Esophagus (tissue), 2 donors: ENCODE measurements around the gene XYLB. TPM values are rescaled to one million over a fixed set of nuclear protein-coding genes. Genes with fewer than 3 reads are reported as not detected.
"Not testable (repeated sequence)": the region's sequence is repeated elsewhere in the genome, so short reads cannot be mapped to it uniquely, and the experiment has no call there.

ENCODE experiments used
- H3K27ac ChIP-seq, 2 donors: one replicate each; pipeline ENCODE4 v1.5.1; 2013; ENCODE audit warnings: low read depth in 2 of 2, mild to moderate bottlenecking in 2 of 2, inconsistent platforms in 1 of 2, low read length in 1 of 2, moderate library complexity in 1 of 2
- H3K27me3 ChIP-seq, 2 donors: one replicate each; pipeline ENCODE4 v1.6.1; 2013; ENCODE audit warnings: low read length in 2 of 2, control low read depth in 1 of 2, mild to moderate bottlenecking in 1 of 2; ENCODE audit not compliant: insufficient read depth in 2 of 2, control insufficient read depth in 1 of 2
- H3K36me3 ChIP-seq, 2 donors: one replicate each; pipeline ENCODE4 v1.6.1; 2013; ENCODE audit warnings: low read length in 1 of 2; ENCODE audit not compliant: control insufficient read depth in 2 of 2, insufficient read depth in 2 of 2
- H3K4me1 ChIP-seq, 2 donors: one replicate each; pipeline ENCODE4 v1.6.1; 2013; ENCODE audit warnings: low read length in 1 of 2; ENCODE audit not compliant: control insufficient read depth in 2 of 2, insufficient read depth in 2 of 2
- H3K4me3 ChIP-seq, 2 donors: one replicate each; pipeline ENCODE4 v1.5.1; 2013; ENCODE audit warnings: low read length in 2 of 2, mild to moderate bottlenecking in 2 of 2, low read depth in 1 of 2, moderate library complexity in 1 of 2
- H3K9me3 ChIP-seq, 2 donors: one replicate each; pipeline ENCODE4 v1.6.1; 2013; ENCODE audit warnings: mild to moderate bottlenecking in 2 of 2, low read depth in 1 of 2, low read length in 1 of 2, moderate library complexity in 1 of 2; ENCODE audit not compliant: control insufficient read depth in 2 of 2, insufficient read depth in 1 of 2
- WGBS, 2 donors: extraction: QIAGEN DNeasy Blood & Tissue Kit; methylation state at CpG; one replicate each; pipeline ENCODE4 v1.1.7; 2013; 5-methylcytosine and 5-hydroxymethylcytosine counted together
- polyA plus RNA-seq, 2 donors: library from polyadenylated mRNA; stranded (reverse); fragments of 200-250 nt; gene quantifications; one replicate each; pipeline ENCODE4 v1.2.3, GENCODE V29; 2013
- donor health status: healthy with polysubstance abuse.
- donor health status: Bipolar disorder and iron deficiency.

The XYLB gene
- polyA plus RNA-seq, result 1 to 10 TPM; 1.3 to 1.5 TPM

DNA sequence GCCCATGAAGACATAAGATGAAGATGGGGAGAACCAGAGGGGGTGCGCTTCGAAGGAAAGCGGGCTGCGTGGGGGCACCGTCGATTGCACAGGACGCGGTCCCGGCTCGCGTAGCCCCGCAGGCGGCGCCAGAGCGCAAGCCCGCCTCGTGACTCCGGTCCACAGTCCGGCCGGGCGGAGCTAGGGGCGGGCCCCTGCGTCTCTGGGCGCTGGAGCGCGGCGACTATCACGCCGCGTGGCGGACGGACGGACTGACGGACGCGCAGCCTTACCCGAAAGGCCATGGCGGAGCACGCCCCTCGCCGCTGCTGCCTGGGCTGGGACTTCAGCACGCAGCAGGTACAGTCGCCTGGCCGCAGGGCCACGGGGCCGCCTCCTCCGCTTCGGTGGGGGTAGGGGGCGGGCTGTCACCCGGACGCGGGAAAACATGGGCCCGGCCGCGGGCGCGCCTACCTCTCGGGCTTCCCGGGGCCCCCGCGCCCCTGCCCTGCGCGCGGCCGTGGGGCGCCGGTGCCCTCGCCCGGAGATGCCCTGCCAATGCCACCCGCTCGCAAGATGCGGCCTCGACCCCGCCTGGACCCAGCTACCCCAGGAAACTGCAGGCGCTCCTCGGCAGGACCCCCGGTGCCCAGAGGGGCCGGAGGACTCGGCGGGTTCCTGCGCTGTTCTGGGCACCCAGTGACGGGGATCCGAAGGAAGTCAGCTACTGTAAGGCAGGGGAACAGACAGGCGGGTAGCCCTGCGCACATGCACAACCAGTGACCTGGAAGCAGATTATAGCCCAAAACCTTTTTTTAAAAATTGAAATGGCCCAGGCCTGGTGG lies at the start of gene XYLB:
Gene XYLB, plus strand, starts transcription at position 199 of the 824 bp plus-strand sequence. Its CDS starts 84 bp downstream, at position 283.
- H3K4me3 ChIP-seq, result peak within 1 kb of the TSS; percentile 61 to 66
- 1% methylated on average over 81 to 85 of the region's 85 CpGs for WGBS, 2 donors
- no peaks in the 10 kb centered on the region for H3K36me3 ChIP-seq
- H3K4me1 ChIP-seq, result peaks cover 0 to 2% of the 10 kb centered on the region in 2 donors
- H3K9me3 ChIP-seq, result no peaks in the 10 kb centered on the region
- no peaks in the 10 kb centered on the region for H3K27me3 ChIP-seq
- no peak within 1 kb of the TSS for H3K27ac ChIP-seq

DNA sequence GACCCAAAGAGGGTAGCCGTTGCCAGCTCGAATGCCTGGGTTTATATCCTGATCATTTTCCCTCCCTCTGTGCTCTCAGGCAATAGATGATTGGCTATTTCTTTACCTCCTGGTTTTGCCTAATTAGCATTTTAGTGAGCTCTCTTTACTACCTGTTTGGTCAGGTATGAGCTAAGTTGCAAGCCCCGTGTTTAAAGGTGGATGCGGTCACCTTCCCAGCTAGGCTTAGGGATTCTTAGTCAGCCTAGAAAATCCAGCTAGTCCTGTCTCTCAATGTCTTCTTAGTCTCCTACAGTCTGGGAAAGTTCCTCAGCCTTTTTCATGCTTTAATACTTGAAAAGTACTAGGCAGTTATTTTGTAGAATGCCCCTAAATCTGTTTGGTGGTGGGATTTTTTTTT lies 49.5 kb upstream of the XYLB start:
- H3K9me3 ChIP-seq, H3K36me3 ChIP-seq, H3K4me3 ChIP-seq, H3K27me3 ChIP-seq, H3K4me1 ChIP-seq: not testable (repeated sequence)
- WGBS, 2 donors, result 66 to 75% methylated on average over 4 of the region's 4 CpGs
- peak overlapping the region in 1 of 2 donors; percentile 34 for H3K27ac ChIP-seq

DNA sequence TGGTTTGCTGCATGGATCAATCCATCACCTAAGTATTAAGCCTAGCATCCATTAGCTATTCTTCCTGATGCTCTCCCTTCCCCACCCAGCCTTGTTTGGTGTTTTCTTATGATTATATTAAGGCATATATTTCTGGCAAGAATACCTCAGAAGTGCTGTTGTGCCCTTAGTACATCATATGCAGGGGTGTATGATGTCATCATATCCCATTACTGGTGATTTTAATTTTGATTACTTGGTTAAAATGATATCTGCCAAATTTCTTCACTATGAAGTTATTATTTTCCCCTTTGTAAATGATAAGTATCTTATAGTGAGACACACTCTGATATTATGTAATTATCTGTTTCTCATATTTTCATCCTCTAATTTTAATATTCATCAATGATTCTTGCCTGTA lies 49.0 kb upstream of the XYLB start:
- H3K4me3 ChIP-seq, result no peak overlapping the region
- H3K27me3 ChIP-seq, result no peaks in the 10 kb centered on the region
- H3K36me3 ChIP-seq, result no peaks in the 10 kb centered on the region
- no peak overlapping the region for H3K27ac ChIP-seq
- H3K9me3 ChIP-seq, result no peaks in the 10 kb centered on the region
- H3K4me1 ChIP-seq, result peaks cover 0 to 5% of the 10 kb centered on the region in 2 donors

DNA sequence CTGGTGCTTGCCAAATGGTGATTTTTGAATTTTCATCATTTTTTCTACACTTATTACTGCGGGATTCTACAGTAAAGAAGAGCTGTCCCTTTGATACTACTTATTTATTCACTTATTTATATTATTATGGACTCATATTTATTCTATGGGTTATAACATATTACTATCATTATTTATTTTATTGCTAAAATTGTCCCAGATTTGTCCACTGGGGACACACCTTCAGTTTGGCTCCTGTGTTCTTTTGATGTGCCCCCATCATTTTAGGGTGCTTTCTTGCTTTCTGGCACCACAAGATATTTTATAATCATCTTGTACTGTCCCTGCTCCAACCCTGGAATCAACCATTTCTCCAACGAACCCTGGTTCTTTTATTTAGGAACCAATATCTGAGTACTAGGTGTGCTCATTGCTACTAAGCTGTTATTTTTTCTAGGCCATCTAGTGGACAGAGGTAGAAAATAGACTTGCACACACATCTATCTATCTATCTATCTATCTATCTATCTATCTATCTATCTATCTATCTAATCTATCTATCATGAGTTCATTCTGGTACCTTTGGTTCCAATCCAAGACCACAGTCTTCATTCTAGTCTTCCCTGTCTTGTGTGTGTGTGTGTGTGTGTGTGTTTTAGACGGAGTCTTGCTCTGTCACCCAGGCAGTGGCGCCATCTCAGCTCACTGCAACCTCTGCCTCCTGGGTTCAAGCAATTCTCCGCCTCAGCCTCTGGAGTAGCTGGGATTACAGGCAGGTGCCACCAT lies 48.5 kb upstream of the XYLB start:
- Histone ChIP-seq H3K27me3 (no peaks in the 10 kb centered on the region), H3K36me3 (no peaks in the 10 kb centered on the region), H3K4me1 (peaks cover 0 to 5% of the 10 kb centered on the region in 2 donors), H3K4me3 (no peak overlapping the region), H3K9me3 (no peaks in the 10 kb centered on the region), H3K27ac (no peak overlapping the region)
- WGBS, 2 donors, result 78 to 87% methylated on average over 5 of the region's 5 CpGs

DNA sequence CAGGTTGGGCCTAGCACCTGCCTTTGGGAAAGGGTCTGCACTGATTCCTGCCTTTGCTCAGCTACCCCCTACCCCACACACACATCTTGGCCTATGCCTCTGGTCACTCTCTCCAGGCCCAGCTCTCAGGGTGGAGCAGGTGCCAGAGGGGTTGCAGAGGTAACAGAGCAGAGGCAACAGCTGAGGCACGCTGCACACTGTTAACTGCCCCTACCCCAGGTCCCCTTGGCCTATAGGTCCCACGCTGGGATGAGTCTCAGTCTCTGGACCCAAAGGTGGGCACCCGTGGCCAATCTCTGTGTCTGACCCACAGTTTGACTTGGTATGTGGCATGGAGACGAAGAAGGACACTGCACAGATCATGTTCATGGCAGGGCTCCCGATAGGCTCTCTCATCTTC lies 39.6 kb upstream of the XYLB start:
- no peaks in the 10 kb centered on the region for H3K27me3 ChIP-seq
- H3K27ac ChIP-seq, result no peak overlapping the region
- no peaks in the 10 kb centered on the region for H3K36me3 ChIP-seq
- no peak overlapping the region for H3K4me3 ChIP-seq
- WGBS, 2 donors, result 90 to 93% methylated on average over 5 of the region's 5 CpGs
- H3K4me1 ChIP-seq, result no peaks in the 10 kb centered on the region
- H3K9me3 ChIP-seq, result peaks cover 0 to 3% of the 10 kb centered on the region in 2 donors

DNA sequence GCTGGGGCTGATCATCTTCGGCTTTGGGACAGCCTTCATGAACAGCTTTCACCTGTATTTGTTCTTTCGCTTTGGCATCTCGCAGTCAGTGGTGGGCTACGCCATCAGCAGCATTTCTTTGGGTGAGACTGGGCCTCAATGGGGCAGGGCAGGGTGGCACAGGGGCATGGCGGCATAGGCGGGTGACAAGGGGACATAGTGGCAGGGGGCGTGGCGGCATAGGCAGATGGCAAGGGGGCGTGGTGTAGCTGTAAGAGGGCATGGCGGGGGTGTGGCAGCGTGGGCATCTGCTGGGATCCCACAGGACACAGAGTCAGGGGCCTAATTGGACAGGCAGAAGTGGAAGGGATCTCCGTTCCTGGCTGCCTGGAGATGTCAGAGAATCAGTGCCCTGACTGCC lies 39.0 kb upstream of the XYLB start:
- no peak overlapping the region for H3K4me3 ChIP-seq
- peaks cover 0 to 3% of the 10 kb centered on the region in 2 donors for H3K9me3 ChIP-seq
- H3K4me1 ChIP-seq, result no peaks in the 10 kb centered on the region
- H3K27ac ChIP-seq, result no peak overlapping the region
- no peaks in the 10 kb centered on the region for H3K27me3 ChIP-seq
- H3K36me3 ChIP-seq, result no peaks in the 10 kb centered on the region
- WGBS, 2 donors, result 86 to 91% methylated on average over 11 to 12 of the region's 12 CpGs

DNA sequence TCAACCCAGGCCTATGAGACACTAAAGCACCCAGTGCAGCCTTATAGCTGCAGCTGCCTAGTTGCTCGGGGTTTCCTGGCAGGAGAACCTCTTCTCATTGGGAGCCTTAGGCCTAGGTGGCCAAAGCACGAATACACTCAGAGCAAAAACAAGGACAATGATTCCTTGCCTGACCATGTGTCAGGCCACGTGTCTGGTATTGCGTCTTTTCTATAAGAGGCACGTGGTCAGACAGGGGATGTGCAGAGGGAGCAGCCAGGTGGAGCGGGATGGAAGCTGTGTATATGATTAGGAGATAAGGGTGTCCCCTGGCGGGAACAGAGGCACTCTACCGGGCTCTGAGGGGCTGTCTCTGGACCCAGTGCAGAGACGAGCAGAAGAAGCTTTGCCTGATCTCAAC lies 38.1 kb upstream of the XYLB start:
- peaks cover 0 to 3% of the 10 kb centered on the region in 2 donors for H3K9me3 ChIP-seq
- no peaks in the 10 kb centered on the region for H3K4me1 ChIP-seq
- H3K36me3 ChIP-seq, result no peaks in the 10 kb centered on the region
- H3K27ac ChIP-seq, result no peak overlapping the region
- H3K27me3 ChIP-seq, result no peaks in the 10 kb centered on the region
- WGBS, 2 donors, result 86 to 89% methylated on average over 9 of the region's 9 CpGs
- no peak overlapping the region for H3K4me3 ChIP-seq

DNA sequence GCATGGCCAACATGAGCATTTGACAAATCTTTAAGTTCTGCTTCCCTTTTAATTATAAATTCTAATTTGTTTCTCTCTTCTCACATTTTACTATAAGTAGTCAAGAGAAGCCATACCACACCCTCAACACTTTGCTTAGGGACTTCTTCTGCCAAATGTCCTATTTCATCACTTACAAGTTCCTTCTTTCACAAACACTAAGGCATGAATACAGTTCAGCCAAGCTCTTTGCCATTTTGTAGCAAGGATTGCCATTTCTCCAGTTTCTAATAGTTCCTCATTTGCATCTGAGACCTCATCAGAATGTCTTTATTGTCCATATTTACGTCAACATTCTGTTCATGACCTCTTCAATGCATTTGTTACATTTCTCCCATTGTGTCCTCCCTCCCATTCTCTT lies 35.1 kb upstream of the XYLB start:
- no peaks in the 10 kb centered on the region for H3K9me3 ChIP-seq
- H3K4me3 ChIP-seq, result no peak overlapping the region
- no peaks in the 10 kb centered on the region for H3K4me1 ChIP-seq
- WGBS, 2 donors, result 81 to 91% methylated on average over 1 of the region's 1 CpG
- H3K27ac ChIP-seq, result no peak overlapping the region
- H3K36me3 ChIP-seq, result no peaks in the 10 kb centered on the region
- no peaks in the 10 kb centered on the region for H3K27me3 ChIP-seq

DNA sequence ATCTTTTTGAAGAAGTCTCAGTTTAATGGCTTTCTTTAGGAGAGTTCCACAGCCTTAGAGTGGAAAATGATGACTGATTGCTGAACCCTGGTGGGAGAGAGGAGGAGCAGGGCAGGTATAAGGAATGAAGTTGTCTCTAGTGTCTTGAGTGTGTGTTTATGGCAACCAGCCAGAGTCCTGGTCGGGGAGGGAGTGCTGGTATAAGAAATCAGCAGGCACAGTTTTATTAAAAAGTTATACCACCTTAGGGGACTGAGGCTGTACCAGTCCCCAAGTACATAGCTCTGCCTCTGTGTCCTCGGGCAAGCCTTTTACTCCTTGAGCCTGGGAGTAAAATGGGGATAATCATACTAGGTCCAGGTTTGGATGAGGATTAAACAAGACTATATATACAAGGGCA lies 34.6 kb upstream of the XYLB start:
- Histone ChIP-seq H3K27me3 (no peaks in the 10 kb centered on the region), H3K4me1 (no peaks in the 10 kb centered on the region), H3K27ac (no peak overlapping the region), H3K36me3 (no peaks in the 10 kb centered on the region), H3K4me3 (no peak overlapping the region), H3K9me3 (no peaks in the 10 kb centered on the region)
- whole genome bisulfite sequencing, 2 donors, result 75 to 82% methylated on average over 2 of the region's 2 CpGs
